Heart left ventricle (tissue), 16 donors: ENCODE results near the gene MEG3. TPM values are rescaled to one million over a fixed set of nuclear protein-coding genes. Genes with fewer than 3 reads are reported as not detected.
A peak's percentile ranks its signal among the peaks of the same experiment; 100 is the strongest.

Experiments
- ATAC-seq, 4 donors: fragments of 200-7000 bp; cut with Tn5 transposase; one replicate each; pipeline ENCODE4 v1.9.1; 2020 to 2022; ENCODE audit warnings: moderate library complexity in 4 of 4, mild to moderate bottlenecking in 3 of 4, moderate number of reproducible peaks in 1 of 4
- DNase-seq, 5 donors: peaks; one replicate each; pipeline ENCODE4 v3.0.0-alpha.2; 2020
- H3K27ac ChIP-seq, 12 donors: fragments of 200-600 bp; sonication (generic) in 4 of 12; one replicate each; pipeline versions ENCODE4 v1.5.0 to v1.8.0; 2016 to 2022; ENCODE audit warnings: mild to moderate bottlenecking in 2 of 12
- H3K27me3 ChIP-seq, 9 donors: fragments of 200-600 bp; sonication (generic) in 2 of 9; one replicate each; pipeline versions ENCODE4 v1.5.1 to v1.8.0; 2016 to 2022; ENCODE audit warnings: mild to moderate bottlenecking in 3 of 9
- H3K36me3 ChIP-seq, 9 donors: fragments of 200-600 bp; sonication (generic) in 2 of 9; one replicate each; pipeline versions ENCODE4 v1.5.0 to v1.8.0; 2018 to 2022; ENCODE audit warnings: mild to moderate bottlenecking in 2 of 9
- H3K4me1 ChIP-seq, 12 donors: fragments of 200-600 bp; sonication (generic) in 4 of 12; one replicate each; pipeline versions ENCODE4 v1.5.0 to v1.8.0; 2016 to 2022; ENCODE audit warnings: mild to moderate bottlenecking in 3 of 12
- H3K4me3 ChIP-seq, 12 donors: fragments of 200-600 bp; sonication (generic) in 4 of 12; one replicate each; pipeline versions ENCODE4 v1.5.0 to v1.8.0; 2017 to 2022; ENCODE audit warnings: mild to moderate bottlenecking in 9 of 12, moderate library complexity in 4 of 12
- H3K9me3 ChIP-seq, 12 donors: fragments of 200-600 bp; sonication (generic) in 4 of 12; one replicate each; pipeline versions ENCODE4 v1.5.0 to v1.8.0; 2016 to 2022; ENCODE audit warnings: mild to moderate bottlenecking in 1 of 12
- POLR2A ChIP-seq, 2 donors: fragments of 450-650 bp; IDR thresholded peaks; one replicate each; pipeline ENCODE4 v1.6.1; 2017; ENCODE audit warnings: antibody characterized with exemption in 2 of 2, mild to moderate bottlenecking in 2 of 2, moderate library complexity in 2 of 2
- WGBS, 4 donors: extraction: QIAGEN DNeasy Blood & Tissue Kit in 2 of 4; methylation state at CpG; one replicate each; pipeline versions ENCODE4 v1.1.5 to v1.1.7; 2013 to 2018; 5-methylcytosine and 5-hydroxymethylcytosine counted together
- intact Hi-C, 10 donors: fragments of 100-400 bp; cut with DNase I; formaldehyde crosslinking; loops; one replicate each; pipeline versions ENCODE4 v1.11.1 to v1.14.2; 2022
- polyA plus RNA-seq, 2 donors: library from polyadenylated mRNA; stranded (reverse); fragments of 200-250 nt; gene quantifications; one replicate each; pipeline ENCODE4 v1.2.3, GENCODE V29; 2013
- total RNA-seq, 9 donors: library from RNA; depleted of rRNA in 2 of 9; stranded (reverse); fragments of >200 nt in 2 of 9; fragmentation: NEBNext Ultra II Directional in 3 of 9; extraction: Animal tissue kit (Norgen Biotek cat#: 25700) in 3 of 9; gene quantifications; one replicate each; pipeline versions ENCODE4 v1.1.0 to v1.2.4, GENCODE V29; 2016 to 2023
- TF ChIP-seq, protein P1 (sequence below), 12 donors: fragments of 200-600 bp; sonication (generic) in 4 of 12; IDR thresholded peaks; one replicate each; pipeline versions ENCODE4 v1.5.0 to v1.8.0; 2018 to 2022; ENCODE audit warnings: antibody characterized with exemption in 12 of 12, mild to moderate bottlenecking in 5 of 12
- donor health status: ischemic (EF 13 %, LVEDD 7.1; RV severe dilation, severe dysfunction).
- donor health status: healthy with polysubstance abuse.
- donor health status: DM: no; HTN: yes; CAD: no.
- donor health status: DM: no; HTN: no; CAD: no.
- donor health status: ischemic (EF 25% LVEDD 6.9; RV normal size, moderate dysfunction).
- donor health status: ischemic (EF 25% LVEDD 5.7; RV mildly dilated, moderate dysfunction).
- donor health status: healthy.
- donor health status: DM: yes; HTN: yes; CAD: no.
- donor health status: ischemic (EF 35%, LVEDD 5.7; RV mildly dilated, moderate dysfunction).
- donor health status: nonischemic (EF 11% LVEDD 7.7; RV severe dilation, severe dysfunction).
- donor health status: DM: yes; HTN: yes; CAD: no.
- donor health status: PGD.
- donor health status: ischemic (EF 29% LVEDD 5.4; RV normal size, mild dysfunction).
- donor health status: nonischemic (EF 23%, LVEDD 6.1; RV moderate dilation, normal function).

Gene MEG3
- total and polyA plus RNA-seq, 11 donors = 3.6 to 37.7 (median 9.9) TPM

DNA sequence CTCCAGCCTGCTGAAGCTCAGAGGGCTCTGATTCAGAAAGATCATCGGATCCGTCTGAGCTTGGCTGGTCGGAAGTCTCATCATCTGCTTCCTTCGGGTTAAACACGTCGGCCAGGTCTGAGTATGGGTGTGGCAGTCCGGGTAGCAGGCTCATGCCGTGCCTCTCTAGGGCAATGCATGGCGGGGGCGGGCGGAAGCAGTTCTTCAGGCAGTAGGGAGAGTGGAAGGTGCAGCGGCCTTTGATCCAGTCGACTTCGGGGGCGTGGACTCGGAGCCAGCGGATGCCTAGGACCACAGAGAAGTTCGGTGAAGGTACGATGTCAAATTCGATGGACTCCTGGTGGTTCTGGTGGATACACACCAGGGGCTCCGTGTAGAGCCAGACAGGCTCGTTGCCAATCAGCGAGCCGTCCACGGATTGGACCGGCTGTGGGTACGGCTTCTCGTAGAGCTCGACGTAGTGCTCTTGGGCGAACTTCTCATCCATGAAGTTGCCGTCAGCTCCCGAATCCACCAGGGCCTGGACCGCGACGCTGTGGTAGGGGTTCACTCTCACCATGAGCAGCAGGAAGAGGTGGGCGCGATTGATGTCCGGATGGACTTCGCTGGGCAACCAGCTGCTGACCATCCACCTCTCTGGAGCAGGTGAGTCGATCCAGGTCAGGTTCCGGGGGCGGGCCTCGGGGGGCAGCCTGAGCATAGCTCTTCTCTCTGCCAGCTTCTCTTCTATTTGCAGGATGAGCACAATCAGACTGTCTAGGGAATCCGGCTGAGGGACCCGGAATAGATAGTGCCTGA is 57.3 kb downstream of the MEG3 start:
- no peaks in the 10 kb centered on the region for H3K4me1 ChIP-seq
- no peak for ATAC-seq
- H3K36me3 ChIP-seq = no peaks in the 10 kb centered on the region
- DNase-seq = peak in 2 of 5 donors; percentile 13 to 59
- H3K9me3 ChIP-seq = no peaks in the 10 kb centered on the region
- intact Hi-C loops = no loop called here
- H3K4me3 ChIP-seq = no peak overlapping the region
- WGBS, 4 donors = 94 to 97% (median 95%) methylated on average over 31 to 46 of the region's 46 CpGs
- H3K27ac ChIP-seq = no peak overlapping the region
- TF ChIP-seq, protein P1, sequence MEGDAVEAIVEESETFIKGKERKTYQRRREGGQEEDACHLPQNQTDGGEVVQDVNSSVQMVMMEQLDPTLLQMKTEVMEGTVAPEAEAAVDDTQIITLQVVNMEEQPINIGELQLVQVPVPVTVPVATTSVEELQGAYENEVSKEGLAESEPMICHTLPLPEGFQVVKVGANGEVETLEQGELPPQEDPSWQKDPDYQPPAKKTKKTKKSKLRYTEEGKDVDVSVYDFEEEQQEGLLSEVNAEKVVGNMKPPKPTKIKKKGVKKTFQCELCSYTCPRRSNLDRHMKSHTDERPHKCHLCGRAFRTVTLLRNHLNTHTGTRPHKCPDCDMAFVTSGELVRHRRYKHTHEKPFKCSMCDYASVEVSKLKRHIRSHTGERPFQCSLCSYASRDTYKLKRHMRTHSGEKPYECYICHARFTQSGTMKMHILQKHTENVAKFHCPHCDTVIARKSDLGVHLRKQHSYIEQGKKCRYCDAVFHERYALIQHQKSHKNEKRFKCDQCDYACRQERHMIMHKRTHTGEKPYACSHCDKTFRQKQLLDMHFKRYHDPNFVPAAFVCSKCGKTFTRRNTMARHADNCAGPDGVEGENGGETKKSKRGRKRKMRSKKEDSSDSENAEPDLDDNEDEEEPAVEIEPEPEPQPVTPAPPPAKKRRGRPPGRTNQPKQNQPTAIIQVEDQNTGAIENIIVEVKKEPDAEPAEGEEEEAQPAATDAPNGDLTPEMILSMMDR (IDR thresholded peaks at IDR 0.05) = no peak
- no peak for TF ChIP-seq POLR2A (IDR thresholded peaks at IDR 0.05)
- H3K27me3 ChIP-seq = peaks cover 0 to 10% (median 0%) of the 10 kb centered on the region in 9 donors

DNA sequence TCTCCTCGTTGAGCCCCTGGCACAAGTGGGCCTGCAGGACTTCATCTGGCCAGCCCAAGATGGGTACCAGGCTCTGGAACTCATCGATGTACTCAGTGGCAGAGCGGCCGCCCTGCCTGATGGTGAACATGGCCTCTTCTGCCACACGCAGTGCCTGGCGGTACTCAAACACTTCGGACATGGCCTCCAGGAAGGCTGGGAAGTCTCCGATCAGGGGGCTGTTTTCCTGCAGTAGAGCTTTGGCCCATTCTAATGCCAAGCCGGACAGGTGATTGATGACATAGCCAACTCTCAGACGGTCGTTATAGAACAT is 57.8 kb downstream of the MEG3 start:
- Histone ChIP-seq H3K27me3 (peaks cover 0 to 7% (median 0%) of the 10 kb centered on the region in 9 donors), H3K4me3 (no peak overlapping the region), H3K4me1 (no peaks in the 10 kb centered on the region), H3K27ac (no peak overlapping the region), H3K36me3 (no peaks in the 10 kb centered on the region), H3K9me3 (no peaks in the 10 kb centered on the region)
- peak in 2 of 5 donors; percentile 13 to 30 for DNase-seq
- WGBS, 4 donors = 88 to 95% (median 93%) methylated on average over 6 to 11 of the region's 11 CpGs
- intact Hi-C loops = no loop called here
- no peak for ATAC-seq
- TF ChIP-seq POLR2A (IDR thresholded peaks at IDR 0.05) = no peak
- TF ChIP-seq, protein P1 (IDR thresholded peaks at IDR 0.05) = no peak

DNA sequence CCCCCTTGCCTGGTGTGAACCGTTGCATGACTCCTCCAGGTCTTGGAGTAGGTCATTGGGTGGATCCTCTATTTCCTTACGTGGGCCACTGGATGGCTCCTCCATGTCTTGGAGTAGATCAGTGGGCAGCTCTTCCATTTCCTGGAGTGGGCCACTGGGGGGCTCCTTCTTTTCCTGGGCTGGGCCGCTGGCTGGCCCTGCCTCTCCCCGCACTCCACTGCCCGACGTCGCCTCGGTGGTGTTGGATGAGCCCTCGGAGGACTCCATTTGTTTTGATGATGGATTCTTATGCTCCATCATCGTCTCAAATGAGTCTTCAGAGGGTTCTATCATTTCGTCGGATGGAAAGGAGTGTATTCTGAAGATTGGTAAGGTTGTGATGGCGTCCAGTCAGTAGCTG is 58.5 kb downstream of the MEG3 start:
- Histone ChIP-seq H3K4me3 (no peak overlapping the region), H3K9me3 (no peaks in the 10 kb centered on the region), H3K36me3 (no peaks in the 10 kb centered on the region), H3K27ac (no peak overlapping the region), H3K27me3 (peaks cover 0 to 7% (median 0%) of the 10 kb centered on the region in 9 donors), H3K4me1 (no peaks in the 10 kb centered on the region)
- intact Hi-C loops = no loop called here
- WGBS, 4 donors = 87 to 94% (median 89%) methylated on average over 13 of the region's 13 CpGs
- ATAC-seq (no peak), DNase-seq (peak in 2 of 5 donors; percentile 14 to 17)
- TF ChIP-seq, protein P1 (IDR thresholded peaks at IDR 0.05) = no peak
- no peak for TF ChIP-seq POLR2A (IDR thresholded peaks at IDR 0.05)

DNA sequence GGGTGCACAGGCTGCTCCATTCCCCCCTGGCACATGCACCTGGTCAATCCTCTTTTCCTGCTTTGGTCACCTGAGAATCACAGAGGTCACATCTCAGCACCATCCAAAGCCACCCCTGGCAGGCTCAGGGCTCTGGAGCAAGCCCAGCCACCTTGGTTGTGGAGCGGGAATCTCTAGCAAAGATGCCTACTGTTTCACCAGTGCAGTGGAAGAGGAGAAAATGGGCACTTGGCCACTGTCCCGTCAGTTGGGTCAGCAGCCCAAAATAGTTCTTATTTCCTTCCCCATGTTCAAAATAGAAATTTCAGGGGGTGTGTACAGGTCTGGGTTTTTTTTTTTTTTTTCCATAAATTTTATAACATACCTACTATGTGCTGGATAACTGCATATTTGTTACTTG is 59.3 kb downstream of the MEG3 start:
- intact Hi-C loops = no loop called here
- H3K4me1 ChIP-seq = no peaks in the 10 kb centered on the region
- no peak overlapping the region for H3K27ac ChIP-seq
- TF ChIP-seq POLR2A (IDR thresholded peaks at IDR 0.05) = no peak
- TF ChIP-seq, protein P1 (IDR thresholded peaks at IDR 0.05) = no peak
- DNase-seq = peak in 1 of 5 donors; percentile 18
- peaks cover 0 to 7% (median 0%) of the 10 kb centered on the region in 9 donors for H3K27me3 ChIP-seq
- no peak overlapping the region for H3K4me3 ChIP-seq
- peak in 1 of 4 donors; percentile 12 for ATAC-seq
- 40 to 64% (median 55%) methylated on average over 2 of the region's 2 CpGs for WGBS, 4 donors
- no peaks in the 10 kb centered on the region for H3K36me3 ChIP-seq
- no peaks in the 10 kb centered on the region for H3K9me3 ChIP-seq
